Mononuclear cell (primary cell): ENCODE results near the gene DGKZ. TPM values are rescaled to one million over a fixed set of nuclear protein-coding genes. Genes with fewer than 3 reads are reported as not detected.
A peak's percentile ranks its signal among the peaks of the same experiment; 100 is the strongest.
"Not testable (repeated sequence)": the region's sequence is repeated elsewhere in the genome, so short reads cannot be mapped to it uniquely, and the experiment has no call there.

ENCODE experiments used
- H3K27me3 ChIP-seq: 2 replicates; pipeline ENCODE4 v1.6.0; 2011; ENCODE audit warnings: low read length, control low read depth; ENCODE audit not compliant: insufficient read depth
- H3K4me1 ChIP-seq: 2 replicates; pipeline ENCODE4 v1.5.1; 2011; ENCODE audit warnings: mild to moderate bottlenecking, low read length, control low read depth; ENCODE audit not compliant: insufficient read depth
- H3K4me3 ChIP-seq: 2 replicates; pipeline ENCODE4 v1.5.1; 2011; ENCODE audit warnings: mild to moderate bottlenecking, low read length, moderate library complexity
- H3K9me3 ChIP-seq: 2 replicates; pipeline ENCODE4 v1.5.1; 2011; ENCODE audit warnings: low read depth, mild to moderate bottlenecking, control low read depth, low read length
- total RNA-seq: library from RNA; depleted of rRNA; stranded (reverse); fragments of >200 nt; gene quantifications from one replicate; pipeline ENCODE4 v1.2.3, GENCODE V29; 2012

DGKZ gene
- total RNA-seq: 90.6 TPM

GRCh38 chr11:46346886-46347636 lies at the start of gene DGKZ:
DGKZ (plus strand) TSS chr11:46347463; CDS start chr11:46347660, 197 bp downstream.
- peak within 1 kb of the TSS; percentile 86 for H3K4me3 ChIP-seq
- peaks cover 93% of the 10 kb centered on the region for H3K4me1 ChIP-seq
- no peaks in the 10 kb centered on the region for H3K9me3 ChIP-seq

GRCh38 chr11:46298699-46299433 lies 48.4 kb upstream of the DGKZ start:
- Histone ChIP-seq H3K4me1 (peaks cover 34% of the 10 kb centered on the region), H3K27me3 (peaks cover 23% of the 10 kb centered on the region), H3K9me3 (no peaks in the 10 kb centered on the region), H3K4me3 (no peak overlapping the region)

More at GRCh38 chr11:46346886-46347636, at the start of gene DGKZ:
- H3K27me3 ChIP-seq: no peaks in the 10 kb centered on the region

GRCh38 chr11:46299451-46299961 lies 47.8 kb upstream of the DGKZ start:
- no peak overlapping the region for H3K4me3 ChIP-seq
- peaks cover 34% of the 10 kb centered on the region for H3K4me1 ChIP-seq
- no peaks in the 10 kb centered on the region for H3K9me3 ChIP-seq
- H3K27me3 ChIP-seq: peaks cover 23% of the 10 kb centered on the region

GRCh38 chr11:46300270-46300669 lies 47.0 kb upstream of the DGKZ start:
- Histone ChIP-seq H3K27me3 (peaks cover 23% of the 10 kb centered on the region), H3K9me3 (no peaks in the 10 kb centered on the region), H3K4me1 (peaks cover 36% of the 10 kb centered on the region), H3K4me3 (no peak overlapping the region)

- Histone ChIP-seq H3K4me3 (no peak overlapping the region), H3K9me3 (no peaks in the 10 kb centered on the region), H3K27me3 (peaks cover 3% of the 10 kb centered on the region), H3K4me1 (peaks cover 26% of the 10 kb centered on the region)
These were observed 44.4 kb upstream of the DGKZ start for GRCh38 chr11:46302866-46303265.

GRCh38 chr11:46304036-46304435 lies 43.2 kb upstream of the DGKZ start:
- H3K9me3 ChIP-seq, H3K4me3 ChIP-seq: not testable (repeated sequence)
- peaks cover 33% of the 10 kb centered on the region for H3K4me1 ChIP-seq

GRCh38 chr11:46304605-46305179 lies 42.6 kb upstream of the DGKZ start:
- no peaks in the 10 kb centered on the region for H3K27me3 ChIP-seq
- no peak overlapping the region for H3K4me3 ChIP-seq
- H3K4me1 ChIP-seq: peaks cover 33% of the 10 kb centered on the region
- no peaks in the 10 kb centered on the region for H3K9me3 ChIP-seq

More at GRCh38 chr11:46304036-46304435, 43.2 kb upstream of the DGKZ start:
- H3K27me3 ChIP-seq: not testable (repeated sequence)

- Histone ChIP-seq H3K27me3 (no peaks in the 10 kb centered on the region), H3K4me1 (peaks cover 30% of the 10 kb centered on the region), H3K9me3 (no peaks in the 10 kb centered on the region), H3K4me3 (no peak overlapping the region)
These were observed 42.0 kb upstream of the DGKZ start for GRCh38 chr11:46305295-46305694.

GRCh38 chr11:46306296-46306853 lies 40.9 kb upstream of the DGKZ start:
- Histone ChIP-seq H3K4me1 (peaks cover 30% of the 10 kb centered on the region), H3K4me3 (no peak overlapping the region), H3K9me3 (no peaks in the 10 kb centered on the region), H3K27me3 (no peaks in the 10 kb centered on the region)

- no peak overlapping the region for H3K4me3 ChIP-seq
- H3K4me1 ChIP-seq: peaks cover 30% of the 10 kb centered on the region
- H3K9me3 ChIP-seq: no peaks in the 10 kb centered on the region
These were observed 39.9 kb upstream of the DGKZ start for GRCh38 chr11:46307369-46307768.

GRCh38 chr11:46307785-46308341 lies 39.4 kb upstream of the DGKZ start:
- H3K4me1 ChIP-seq: peaks cover 30% of the 10 kb centered on the region

More at GRCh38 chr11:46307369-46307768, 39.9 kb upstream of the DGKZ start:
- no peaks in the 10 kb centered on the region for H3K27me3 ChIP-seq

GRCh38 chr11:46308631-46309419 lies 38.4 kb upstream of the DGKZ start:
- H3K4me1 ChIP-seq: peaks cover 24% of the 10 kb centered on the region
- H3K27me3 ChIP-seq: no peaks in the 10 kb centered on the region
- H3K4me3 ChIP-seq: no peak overlapping the region
- H3K9me3 ChIP-seq: no peaks in the 10 kb centered on the region

More at GRCh38 chr11:46307785-46308341, 39.4 kb upstream of the DGKZ start:
- H3K9me3 ChIP-seq: no peaks in the 10 kb centered on the region
- no peak overlapping the region for H3K4me3 ChIP-seq
- no peaks in the 10 kb centered on the region for H3K27me3 ChIP-seq

GRCh38 chr11:46309814-46310259 lies 37.4 kb upstream of the DGKZ start:
- Histone ChIP-seq H3K27me3 (no peaks in the 10 kb centered on the region), H3K4me3 (no peak overlapping the region), H3K9me3 (no peaks in the 10 kb centered on the region), H3K4me1 (peaks cover 22% of the 10 kb centered on the region)
